RWPE1 (cell line): Measurements from ENCODE around the gene GPX7.

ENCODE experiments used
- CTCF ChIA-PET: fragments of 350-600 bp; sonication (Branson Sonifier 250); formaldehyde crosslinking; extraction: SDS; loops from one replicate; lab custom pipeline; 2021; lab: Yijun Ruan, JAX
- POLR2A ChIA-PET: fragments of 400-600 bp; formaldehyde crosslinking; extraction: SDS; loops from one replicate; lab custom pipeline; 2020; ENCODE audit warnings: antibody characterized with exemption; ENCODE audit not compliant: low non-redundant PET; lab: Yijun Ruan, JAX
- DNase-seq: peaks from one replicate; pipeline ENCODE4 v3.0.0; 2012; ENCODE audit warnings: low spot score
- H3K27ac ChIP-seq: fragments of 450-650 bp; 2 replicates; pipeline ENCODE4 v1.5.1; 2017
- CTCF ChIP-seq: fragments of 450-650 bp; conservative IDR thresholded peaks from 2 replicates; pipeline ENCODE4 v1.5.1; 2017; ENCODE audit warnings: low read depth, mild to moderate bottlenecking

GPX7 gene

GRCh38 chr1:52593495-52593894 lies 8.7 kb upstream of the GPX7 start:
- ChIA-PET POLR2A (interaction anchor here (0.6 kb wide), 1 partner anchor 1648 kb away, joined by 3 read pairs; no protein-coding TSS in a partner anchor), CTCF (no interaction called here)
- H3K27ac ChIP-seq = no peak overlapping the region
- DNase-seq = no peak
- no peak for TF ChIP-seq CTCF

GRCh38 chr1:52595061-52595460 lies 7.1 kb upstream of the GPX7 start:
- CTCF ChIA-PET = interaction anchor here (0.5 kb wide), 1 partner anchor 226 kb away, joined by 5 read pairs; no protein-coding TSS in a partner anchor
- POLR2A ChIA-PET = no interaction called here
- DNase-seq = no peak
- no peak overlapping the region for H3K27ac ChIP-seq
- no peak for TF ChIP-seq CTCF

GRCh38 chr1:52597912-52598311 lies 4.3 kb upstream of the GPX7 start:
- POLR2A ChIA-PET = no interaction called here

DNA sequence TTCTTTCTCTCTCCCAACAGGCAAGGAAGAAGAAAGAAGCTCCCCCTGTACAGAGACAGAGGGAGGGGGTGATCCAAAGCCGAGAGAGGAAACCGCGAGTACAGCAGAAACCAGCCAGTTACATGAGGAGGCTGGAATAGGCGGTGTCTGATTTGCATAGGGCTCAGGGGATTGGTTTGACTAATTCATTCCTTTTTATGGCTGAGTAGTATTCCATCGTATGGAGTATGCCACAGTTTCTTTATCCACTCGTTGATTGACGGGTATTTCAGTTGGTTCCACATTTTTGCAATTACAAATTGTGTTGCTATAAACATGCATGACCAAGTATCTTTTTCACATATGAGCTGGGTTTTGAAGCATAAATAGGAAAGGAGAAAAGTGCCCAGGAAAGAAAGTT lies 3.4 kb upstream of the GPX7 start:
- ChIA-PET CTCF (no interaction called here), POLR2A (no interaction called here)
- no peak overlapping the region for H3K27ac ChIP-seq
- DNase-seq = no peak
- TF ChIP-seq CTCF = no peak

More at GRCh38 chr1:52597912-52598311, 4.3 kb upstream of the GPX7 start:
- CTCF ChIA-PET = no interaction called here
- no peak overlapping the region for H3K27ac ChIP-seq
- no peak for TF ChIP-seq CTCF
- no peak for DNase-seq

- CTCF ChIA-PET = no interaction called here
- no peak for TF ChIP-seq CTCF
- no peak overlapping the region for H3K27ac ChIP-seq
- POLR2A ChIA-PET = interaction anchor here (0.5 kb wide), 1 partner anchor 28 kb away, joined by 4 read pairs; no protein-coding TSS in a partner anchor
- DNase-seq = no peak
Measured at GRCh38 chr1:52599236-52599635, 2.9 kb upstream of the GPX7 start.

- POLR2A ChIA-PET = no interaction called here
- no peak overlapping the region for H3K27ac ChIP-seq
- no peak for DNase-seq
- CTCF ChIA-PET = no interaction called here
- no peak for TF ChIP-seq CTCF
Measured at GRCh38 chr1:52600533-52601179, 1.5 kb upstream of the GPX7 start.
